HepG2 (cell line): ENCODE data around the gene ZBTB46. TPM values are rescaled to one million over a fixed set of nuclear protein-coding genes. Genes with fewer than 3 reads are reported as not detected.

Experiments used
- FIP1L1 ChIP-seq: fragments of 200-400 bp; formaldehyde crosslinking; IDR thresholded peaks from 2 replicates; pipeline ENCODE4 v1.6.1; 2018; ENCODE audit warnings: low read depth, mild to moderate bottlenecking, low read length, moderate library complexity, borderline replicate concordance; ENCODE audit not compliant: insufficient read depth
- MEF2D ChIP-seq: sonication (generic); formaldehyde crosslinking; IDR thresholded peaks from 2 replicates; pipeline ENCODE4 v1.5.1; 2020; ENCODE audit warnings: mild to moderate bottlenecking, missing genetic modification reagents
- NFIB ChIP-seq: sonication (generic); formaldehyde crosslinking; IDR thresholded peaks from 2 replicates; pipeline ENCODE4 v1.9.0; 2021; ENCODE audit warnings: missing genetic modification reagents, mild to moderate bottlenecking, borderline replicate concordance
- NRL ChIP-seq: sonication (generic); formaldehyde crosslinking; IDR thresholded peaks from 2 replicates; pipeline ENCODE4 v1.5.0; 2020; ENCODE audit warnings: missing genetic modification reagents, mild to moderate bottlenecking, moderate library complexity, borderline replicate concordance
- PHB2 ChIP-seq: fragments of 450-650 bp; IDR thresholded peaks from 2 replicates; pipeline ENCODE4 v1.6.1; 2018; ENCODE audit not compliant: partially characterized antibody
- TGIF2 ChIP-seq: IDR thresholded peaks from 2 replicates; pipeline ENCODE4 v1.6.1; 2016; ENCODE audit warnings: control low read depth, missing compliant biosample characterization
- ZFP82 ChIP-seq: sonication (generic); formaldehyde crosslinking; IDR thresholded peaks from 2 replicates; pipeline ENCODE4 v1.5.1; 2020; ENCODE audit warnings: mild to moderate bottlenecking, missing genetic modification reagents, borderline replicate concordance
- ZNF121 ChIP-seq: sonication (generic); formaldehyde crosslinking; IDR thresholded peaks from 2 replicates; pipeline ENCODE4 v1.5.0; 2020; ENCODE audit warnings: mild to moderate bottlenecking, missing genetic modification reagents
- ZNF296 ChIP-seq: sonication (generic); formaldehyde crosslinking; conservative IDR thresholded peaks from 2 replicates; pipeline ENCODE4 v1.5.0; 2020; ENCODE audit warnings: mild to moderate bottlenecking, missing genetic modification reagents
- ZNF326 ChIP-seq: sonication (generic); formaldehyde crosslinking; IDR thresholded peaks from 2 replicates; pipeline ENCODE4 v1.4.0; 2020; ENCODE audit warnings: missing genetic modification reagents, borderline replicate concordance
- ZNF367 ChIP-seq: sonication (generic); formaldehyde crosslinking; IDR thresholded peaks from 2 replicates; pipeline ENCODE4 v1.4.0; 2020; ENCODE audit warnings: missing genetic modification reagents, borderline replicate concordance
- ZNF484 ChIP-seq: sonication (generic); formaldehyde crosslinking; IDR thresholded peaks from 2 replicates; pipeline ENCODE4 v1.5.1; 2020; ENCODE audit warnings: mild to moderate bottlenecking, low read depth, missing genetic modification reagents, borderline replicate concordance
- ZNF605 ChIP-seq: sonication (generic); formaldehyde crosslinking; IDR thresholded peaks from 2 replicates; pipeline ENCODE4 v1.8.0; 2022; ENCODE audit warnings: mild to moderate bottlenecking, missing genetic modification reagents
- ZNF816 ChIP-seq: sonication (generic); formaldehyde crosslinking; IDR thresholded peaks from 2 replicates; pipeline ENCODE4 v1.8.0; 2022; ENCODE audit warnings: missing genetic modification reagents, mild to moderate bottlenecking, borderline replicate concordance
- ZSCAN21 ChIP-seq: sonication (generic); formaldehyde crosslinking; IDR thresholded peaks from 2 replicates; pipeline ENCODE4 v1.8.0; 2022; ENCODE audit warnings: mild to moderate bottlenecking, missing genetic modification reagents, moderate library complexity, borderline replicate concordance
- ZZZ3 ChIP-seq: sonication (generic); formaldehyde crosslinking; IDR thresholded peaks from 2 replicates; pipeline ENCODE4 v1.4.0; 2020; ENCODE audit warnings: missing genetic modification reagents, mild to moderate bottlenecking, borderline replicate concordance
- polyA plus RNA-seq, 8 experiments: library from polyadenylated mRNA; depleted of rRNA in 3 of 8; stranded (reverse) in 7 of 8; unstranded in 1 of 8; fragments of >200 nt; fragmentation: Illumina TruSeq in 4 of 8; extraction: Trizol in 4 of 8; gene quantifications; 2 replicates each; pipeline versions ENCODE4 v1.2.1 to v1.2.3, GENCODE V29; 2011 to 2016; ENCODE audit warnings: low read depth in 4 of 8, missing spikeins in 1 of 8, mixed read lengths in 1 of 8; ENCODE audit not compliant: insufficient read depth in 1 of 8
- total RNA-seq, 5 experiments: library from RNA; depleted of rRNA; stranded (reverse); fragments of >200 nt; fragmentation: Illumina TruSeq; extraction: Trizol; gene quantifications; 2 replicates each; pipeline ENCODE4 v1.2.3, GENCODE V29; 2016; ENCODE audit warnings: low read depth in 1 of 5
- TF ChIP-seq, protein P1 (sequence below): sonication (generic); formaldehyde crosslinking; IDR thresholded peaks from 2 replicates; pipeline ENCODE4 v1.5.0; 2020; ENCODE audit warnings: mild to moderate bottlenecking, missing genetic modification reagents
- TF ChIP-seq, protein P2 (sequence below): sonication (generic); formaldehyde crosslinking; IDR thresholded peaks from 2 replicates; pipeline ENCODE4 v1.5.1; 2020; ENCODE audit warnings: mild to moderate bottlenecking, missing genetic modification reagents, moderate library complexity
- TF ChIP-seq, protein P3 (sequence below): fragments of 450-650 bp; IDR thresholded peaks from 2 replicates; pipeline ENCODE4 v1.6.1; 2017
- TF ChIP-seq, protein P4 (sequence below): IDR thresholded peaks from 2 replicates; pipeline ENCODE4 v1.6.1; 2012; ENCODE audit warnings: low read depth, low read length, improper control_type of control experiment
- TF ChIP-seq, protein P5 (sequence below): sonication (generic); formaldehyde crosslinking; IDR thresholded peaks from 2 replicates; pipeline ENCODE4 v1.5.0; 2020; ENCODE audit warnings: missing genetic modification reagents

The ZBTB46 gene
- total and polyA plus RNA-seq, 2 of the 13 experiments (the other 11 are each of a cell fraction or from before 2014, with no cell fraction given): 1.6 to 13.5 TPM

DNA sequence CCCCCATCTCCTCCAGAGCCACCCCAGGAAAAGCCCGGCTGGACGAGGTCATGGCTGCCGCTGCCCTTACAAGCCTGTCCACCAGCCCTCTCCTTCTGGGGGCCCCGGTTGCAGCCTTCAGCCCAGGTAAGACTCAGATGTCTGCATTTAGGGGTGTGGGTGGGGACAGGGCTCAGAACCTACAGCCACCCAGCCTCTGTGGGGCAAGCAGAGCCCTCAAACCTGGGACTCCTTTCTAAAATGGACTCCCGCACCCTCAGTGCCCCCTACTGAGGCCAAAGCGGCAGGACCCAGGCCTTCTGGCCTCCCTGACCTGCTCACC, 89.7 kb downstream of the ZBTB46 start (continued):
- TF ChIP-seq PHB2: no peak
- no peak for TF ChIP-seq TGIF2 (CRISPR knock-in tag)
- 0 out of 2 replicates have a peak, but pooled peaks have one; percentile 1 for TF ChIP-seq NRL (CRISPR knock-in tag)
- TF ChIP-seq, protein P1, sequence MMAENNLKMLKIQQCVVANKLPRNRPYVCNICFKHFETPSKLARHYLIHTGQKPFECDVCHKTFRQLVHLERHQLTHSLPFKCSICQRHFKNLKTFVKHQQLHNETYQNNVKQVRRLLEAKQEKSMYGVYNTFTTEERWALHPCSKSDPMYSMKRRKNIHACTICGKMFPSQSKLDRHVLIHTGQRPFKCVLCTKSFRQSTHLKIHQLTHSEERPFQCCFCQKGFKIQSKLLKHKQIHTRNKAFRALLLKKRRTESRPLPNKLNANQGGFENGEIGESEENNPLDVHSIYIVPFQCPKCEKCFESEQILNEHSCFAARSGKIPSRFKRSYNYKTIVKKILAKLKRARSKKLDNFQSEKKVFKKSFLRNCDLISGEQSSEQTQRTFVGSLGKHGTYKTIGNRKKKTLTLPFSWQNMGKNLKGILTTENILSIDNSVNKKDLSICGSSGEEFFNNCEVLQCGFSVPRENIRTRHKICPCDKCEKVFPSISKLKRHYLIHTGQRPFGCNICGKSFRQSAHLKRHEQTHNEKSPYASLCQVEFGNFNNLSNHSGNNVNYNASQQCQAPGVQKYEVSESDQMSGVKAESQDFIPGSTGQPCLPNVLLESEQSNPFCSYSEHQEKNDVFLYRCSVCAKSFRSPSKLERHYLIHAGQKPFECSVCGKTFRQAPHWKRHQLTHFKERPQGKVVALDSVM (CRISPR knock-in tag): 0 out of 2 replicates have a peak, but pooled peaks have one; percentile 3
- TF ChIP-seq NFIB (CRISPR knock-in tag): 0 out of 2 replicates have a peak, but pooled peaks have one; percentile 67
- TF ChIP-seq ZNF121 (CRISPR knock-in tag): no peak
- TF ChIP-seq, protein P2, sequence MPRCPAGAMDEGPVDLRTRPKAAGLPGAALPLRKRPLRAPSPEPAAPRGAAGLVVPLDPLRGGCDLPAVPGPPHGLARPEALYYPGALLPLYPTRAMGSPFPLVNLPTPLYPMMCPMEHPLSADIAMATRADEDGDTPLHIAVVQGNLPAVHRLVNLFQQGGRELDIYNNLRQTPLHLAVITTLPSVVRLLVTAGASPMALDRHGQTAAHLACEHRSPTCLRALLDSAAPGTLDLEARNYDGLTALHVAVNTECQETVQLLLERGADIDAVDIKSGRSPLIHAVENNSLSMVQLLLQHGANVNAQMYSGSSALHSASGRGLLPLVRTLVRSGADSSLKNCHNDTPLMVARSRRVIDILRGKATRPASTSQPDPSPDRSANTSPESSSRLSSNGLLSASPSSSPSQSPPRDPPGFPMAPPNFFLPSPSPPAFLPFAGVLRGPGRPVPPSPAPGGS (CRISPR knock-in tag): no peak
- TF ChIP-seq ZNF605 (CRISPR knock-in tag): peak; percentile 10; the same call in 1 of the 2 replicates
- TF ChIP-seq, protein P3, sequence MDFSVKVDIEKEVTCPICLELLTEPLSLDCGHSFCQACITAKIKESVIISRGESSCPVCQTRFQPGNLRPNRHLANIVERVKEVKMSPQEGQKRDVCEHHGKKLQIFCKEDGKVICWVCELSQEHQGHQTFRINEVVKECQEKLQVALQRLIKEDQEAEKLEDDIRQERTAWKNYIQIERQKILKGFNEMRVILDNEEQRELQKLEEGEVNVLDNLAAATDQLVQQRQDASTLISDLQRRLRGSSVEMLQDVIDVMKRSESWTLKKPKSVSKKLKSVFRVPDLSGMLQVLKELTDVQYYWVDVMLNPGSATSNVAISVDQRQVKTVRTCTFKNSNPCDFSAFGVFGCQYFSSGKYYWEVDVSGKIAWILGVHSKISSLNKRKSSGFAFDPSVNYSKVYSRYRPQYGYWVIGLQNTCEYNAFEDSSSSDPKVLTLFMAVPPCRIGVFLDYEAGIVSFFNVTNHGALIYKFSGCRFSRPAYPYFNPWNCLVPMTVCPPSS: no peak
- TF ChIP-seq FIP1L1: no peak
- 0 out of 2 replicates have a peak, but pooled peaks have one; percentile 11 for TF ChIP-seq ZZZ3 (CRISPR knock-in tag)
- no peak for TF ChIP-seq MEF2D (CRISPR knock-in tag)
- TF ChIP-seq ZNF326 (CRISPR knock-in tag): no peak
- TF ChIP-seq, protein P4, sequence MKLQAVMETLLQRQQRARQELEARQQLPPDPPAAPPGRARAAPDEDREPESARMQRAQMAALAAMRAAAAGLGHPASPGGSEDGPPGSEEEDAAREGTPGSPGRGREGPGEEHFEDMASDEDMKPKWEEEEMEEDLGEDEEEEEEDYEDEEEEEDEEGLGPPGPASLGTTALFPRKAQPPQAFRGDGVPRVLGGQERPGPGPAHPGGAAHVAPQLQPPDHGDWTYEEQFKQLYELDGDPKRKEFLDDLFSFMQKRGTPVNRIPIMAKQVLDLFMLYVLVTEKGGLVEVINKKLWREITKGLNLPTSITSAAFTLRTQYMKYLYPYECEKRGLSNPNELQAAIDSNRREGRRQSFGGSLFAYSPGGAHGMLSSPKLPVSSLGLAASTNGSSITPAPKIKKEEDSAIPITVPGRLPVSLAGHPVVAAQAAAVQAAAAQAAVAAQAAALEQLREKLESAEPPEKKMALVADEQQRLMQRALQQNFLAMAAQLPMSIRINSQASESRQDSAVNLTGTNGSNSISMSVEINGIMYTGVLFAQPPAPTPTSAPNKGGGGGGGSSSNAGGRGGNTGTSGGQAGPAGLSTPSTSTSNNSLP: no peak
- no peak for TF ChIP-seq ZNF367 (CRISPR knock-in tag)
- no peak for TF ChIP-seq ZFP82
- TF ChIP-seq, protein P5, sequence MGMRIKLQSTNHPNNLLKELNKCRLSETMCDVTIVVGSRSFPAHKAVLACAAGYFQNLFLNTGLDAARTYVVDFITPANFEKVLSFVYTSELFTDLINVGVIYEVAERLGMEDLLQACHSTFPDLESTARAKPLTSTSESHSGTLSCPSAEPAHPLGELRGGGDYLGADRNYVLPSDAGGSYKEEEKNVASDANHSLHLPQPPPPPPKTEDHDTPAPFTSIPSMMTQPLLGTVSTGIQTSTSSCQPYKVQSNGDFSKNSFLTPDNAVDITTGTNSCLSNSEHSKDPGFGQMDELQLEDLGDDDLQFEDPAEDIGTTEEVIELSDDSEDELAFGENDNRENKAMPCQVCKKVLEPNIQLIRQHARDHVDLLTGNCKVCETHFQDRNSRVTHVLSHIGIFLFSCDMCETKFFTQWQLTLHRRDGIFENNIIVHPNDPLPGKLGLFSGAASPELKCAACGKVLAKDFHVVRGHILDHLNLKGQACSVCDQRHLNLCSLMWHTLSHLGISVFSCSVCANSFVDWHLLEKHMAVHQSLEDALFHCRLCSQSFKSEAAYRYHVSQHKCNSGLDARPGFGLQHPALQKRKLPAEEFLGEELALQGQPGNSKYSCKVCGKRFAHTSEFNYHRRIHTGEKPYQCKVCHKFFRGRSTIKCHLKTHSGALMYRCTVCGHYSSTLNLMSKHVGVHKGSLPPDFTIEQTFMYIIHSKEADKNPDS: 0 out of 2 replicates have a peak, but pooled peaks have one; percentile 24
- TF ChIP-seq ZSCAN21 (CRISPR knock-in tag): peak; percentile 10; the same call in 1 of the 2 replicates
- no peak for TF ChIP-seq ZNF484 (CRISPR knock-in tag)
- TF ChIP-seq ZNF296 (CRISPR knock-in tag): no peak
- peak; percentile 9; the same call in 1 of the 2 replicates for TF ChIP-seq ZNF816 (CRISPR knock-in tag)
